HG03342 (cell line): ENCODE data around the gene ALDH1A3.

Experiments used
- ATAC-seq: cut with Tn5 transposase; IDR thresholded peaks from one replicate; pipeline ENCODE4 v1.9.1; 2021; ENCODE audit warnings: mild to moderate bottlenecking, moderate library complexity; ENCODE audit not compliant: unreplicated experiment

The ALDH1A3 gene

GRCh38 chr15:100858294-100858693, 21.3 kb upstream of the ALDH1A3 start:
- ATAC-seq: no peak

DNA sequence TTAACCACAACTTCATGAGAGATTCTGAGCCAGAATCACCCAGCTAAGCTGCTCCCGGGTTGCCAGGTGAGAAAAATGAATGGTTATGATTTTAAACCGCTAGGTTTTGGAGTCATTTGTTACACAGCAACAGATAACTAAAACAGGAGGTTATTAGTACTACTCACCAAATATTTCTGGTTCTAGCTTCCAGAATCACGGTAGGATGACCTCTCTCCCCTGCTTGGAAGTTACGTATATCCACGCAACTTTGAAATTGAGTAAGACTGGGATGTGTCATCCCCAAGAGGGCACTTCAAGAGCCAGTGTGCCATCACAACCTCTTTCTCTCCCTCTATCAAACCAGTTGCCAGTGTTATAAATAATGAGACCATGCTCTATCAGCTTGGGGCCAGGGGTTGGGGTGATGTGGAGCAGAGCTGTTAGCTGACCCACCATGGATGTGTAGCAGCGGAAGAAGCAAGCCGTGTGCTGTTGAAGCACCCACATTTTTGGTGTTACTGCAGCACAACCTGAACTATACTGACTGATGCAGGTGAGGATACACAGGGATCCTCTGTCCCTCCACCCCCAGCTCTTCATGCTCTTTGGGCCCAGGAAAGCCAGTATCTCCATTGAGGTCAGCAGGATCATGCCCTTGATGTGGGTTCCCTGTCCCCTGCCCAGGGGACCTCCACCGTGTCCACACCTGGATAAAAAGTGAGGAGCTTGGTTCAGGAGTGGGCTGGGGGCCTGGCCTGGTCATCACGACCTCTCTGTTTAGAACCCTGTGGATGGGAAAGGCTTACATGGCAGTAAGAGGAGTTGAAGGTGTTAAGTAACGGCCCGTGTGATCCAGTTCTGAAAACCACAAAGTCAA, 19.4 kb upstream of the ALDH1A3 start:
- no peak for ATAC-seq

- ATAC-seq: no peak
Observed at GRCh38 chr15:100860829-100861510, 18.7 kb upstream of the ALDH1A3 start.

DNA sequence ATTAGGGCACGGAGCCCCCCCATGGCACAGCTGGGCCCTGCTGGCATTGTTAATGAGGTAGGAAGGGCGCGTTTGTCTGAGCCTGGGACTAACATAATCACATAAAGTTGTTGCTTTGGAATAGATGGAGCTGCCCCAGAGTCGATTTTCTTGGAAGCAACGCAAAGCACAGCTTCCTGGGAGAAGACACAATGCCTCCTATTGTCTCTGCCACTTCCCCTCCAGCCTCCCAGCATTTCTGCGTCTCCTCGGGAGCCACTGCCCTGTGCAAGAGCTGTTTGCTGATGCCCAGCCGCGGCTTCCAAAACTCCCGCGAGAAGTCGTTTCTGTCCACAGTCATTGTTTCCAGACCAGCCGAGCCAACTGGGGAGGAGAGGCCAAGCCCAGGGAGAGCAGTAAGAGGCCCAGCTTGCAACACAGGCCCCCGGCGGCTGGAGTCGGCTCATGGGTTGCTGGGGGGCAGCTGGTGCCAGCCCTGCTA, 18.1 kb upstream of the ALDH1A3 start:
- ATAC-seq: no peak

DNA sequence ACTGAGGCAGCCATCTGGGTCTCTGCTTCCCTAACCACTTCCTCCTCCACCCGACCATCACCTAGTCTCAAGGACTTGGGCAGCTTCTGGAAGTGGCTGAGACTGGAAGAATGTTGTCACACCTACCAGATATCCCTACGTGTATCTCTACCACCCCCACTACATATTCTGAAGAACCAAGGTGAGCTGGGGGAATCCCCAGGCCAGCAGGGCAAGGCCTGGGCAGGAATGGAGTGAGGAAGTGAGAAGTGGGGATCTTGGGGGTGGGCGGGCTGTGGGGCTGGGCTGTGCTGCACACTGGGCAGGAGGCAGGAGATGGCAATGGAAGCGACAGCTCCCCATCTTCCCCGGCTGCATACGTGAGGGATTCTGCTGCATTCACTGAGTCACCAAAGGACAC, 17.5 kb upstream of the ALDH1A3 start:
- no peak for ATAC-seq

- no peak for ATAC-seq
Observed at GRCh38 chr15:100863075-100863795, 16.4 kb upstream of the ALDH1A3 start.

- ATAC-seq: no peak
Observed at GRCh38 chr15:100863796-100864267, 15.8 kb upstream of the ALDH1A3 start.

DNA sequence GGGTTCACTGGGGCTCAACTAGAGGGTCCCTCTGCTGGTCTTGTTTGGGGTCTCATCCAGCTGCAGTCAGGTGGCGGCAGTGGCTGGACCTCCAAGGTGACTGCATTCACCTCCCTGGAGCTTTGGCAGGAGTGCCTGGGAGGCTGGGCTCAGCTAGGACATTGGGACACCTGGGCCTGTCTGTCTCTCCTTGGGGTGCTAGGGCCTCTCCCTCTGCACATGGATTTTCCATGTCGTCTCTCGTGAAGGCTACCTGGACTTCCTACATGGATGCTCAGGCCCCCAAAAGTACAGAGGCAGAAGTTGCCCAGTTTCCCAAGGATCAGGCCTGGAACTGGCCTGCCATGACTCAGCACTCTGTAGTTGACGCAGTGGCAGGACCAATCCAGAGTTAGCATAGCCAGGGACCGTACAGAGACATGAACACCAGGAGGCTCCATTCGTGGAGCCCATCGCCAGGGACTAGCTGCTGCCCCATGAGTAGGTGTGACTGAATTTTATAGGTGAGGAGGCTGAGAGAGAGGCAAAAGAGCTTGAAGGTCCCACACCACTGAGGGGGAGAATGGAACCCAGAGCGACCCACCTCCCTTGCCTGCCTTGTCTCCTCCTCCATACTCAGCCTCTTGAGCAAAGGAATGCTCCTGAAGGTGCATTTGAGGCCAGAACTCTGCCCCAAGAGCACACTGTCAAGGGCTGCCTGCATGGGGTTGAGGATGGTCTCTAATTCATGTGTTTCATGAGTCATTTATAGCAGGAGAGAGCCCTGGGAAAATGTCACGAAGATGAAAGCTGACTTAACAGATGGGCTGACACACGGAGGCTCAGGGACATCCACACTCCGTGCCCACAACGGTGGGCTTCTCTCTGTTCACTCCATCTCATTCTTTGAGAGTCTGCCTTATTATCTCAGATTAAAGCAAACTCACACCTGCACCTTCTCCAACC, 13.0 kb upstream of the ALDH1A3 start:
- ATAC-seq: no peak

- ATAC-seq: no peak
Observed at GRCh38 chr15:100867433-100867832, 12.2 kb upstream of the ALDH1A3 start.

DNA sequence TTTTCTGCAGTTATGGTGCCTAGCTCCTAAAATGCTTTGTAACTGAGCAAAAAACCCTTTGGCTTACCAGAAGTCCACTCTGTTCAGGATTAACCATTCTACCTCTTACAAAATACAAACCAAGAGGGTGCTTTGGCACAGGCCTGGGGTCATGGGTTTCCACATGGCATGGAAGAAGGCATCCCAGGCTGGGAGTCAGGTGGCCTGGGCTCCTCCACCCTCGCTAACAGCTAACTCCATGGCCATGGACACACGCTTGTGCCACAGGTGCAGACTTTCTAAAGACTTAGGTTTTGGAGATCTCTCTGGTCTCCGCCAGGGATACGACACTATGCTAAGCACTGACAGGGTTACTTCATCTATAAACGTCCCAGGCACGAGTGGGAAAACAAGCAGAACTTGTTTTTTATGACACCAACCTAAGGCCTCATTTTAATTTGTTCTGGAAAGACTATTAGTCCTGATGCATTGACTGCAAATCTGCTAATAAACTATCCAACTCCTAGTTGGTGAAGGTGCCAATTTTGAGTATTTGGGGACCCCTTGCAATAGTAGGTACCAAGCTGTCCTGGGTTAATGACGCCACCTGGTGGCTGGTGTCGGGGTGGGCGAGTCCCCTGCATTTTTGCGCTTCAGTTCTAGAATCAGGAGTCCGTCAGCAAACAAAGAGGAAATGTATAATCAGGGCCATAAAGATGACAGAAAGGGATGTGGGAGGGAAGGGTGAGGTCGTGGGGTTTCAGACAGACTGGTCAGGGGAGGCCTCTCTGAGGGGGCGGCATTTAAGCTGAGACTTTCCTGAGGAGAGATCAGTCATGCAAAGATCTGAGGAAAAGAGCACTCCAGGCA, 10.3 kb upstream of the ALDH1A3 start:
- ATAC-seq: no peak

- peak; percentile 78 for ATAC-seq
Observed at GRCh38 chr15:100873029-100873677, 6.5 kb upstream of the ALDH1A3 start.

DNA sequence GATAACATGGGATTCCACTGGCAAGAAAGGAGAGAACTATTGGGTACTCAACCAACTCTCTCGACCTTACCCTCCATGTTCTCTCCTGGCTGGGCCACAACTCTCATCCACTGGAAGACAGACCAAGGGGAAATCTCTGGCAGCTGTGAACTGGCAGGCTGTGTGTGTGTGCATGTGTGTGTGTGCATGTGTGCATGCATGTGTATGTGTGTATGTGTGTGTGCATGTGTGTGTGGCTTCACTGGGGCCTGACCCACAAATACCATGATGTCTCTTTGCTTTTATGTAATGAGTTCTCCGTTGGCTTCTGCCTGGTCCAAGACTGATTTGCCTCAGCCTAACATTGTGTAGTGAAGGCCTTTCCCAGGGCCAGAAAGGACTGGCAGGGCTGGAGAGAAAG, 4.1 kb upstream of the ALDH1A3 start:
- ATAC-seq: no peak

DNA sequence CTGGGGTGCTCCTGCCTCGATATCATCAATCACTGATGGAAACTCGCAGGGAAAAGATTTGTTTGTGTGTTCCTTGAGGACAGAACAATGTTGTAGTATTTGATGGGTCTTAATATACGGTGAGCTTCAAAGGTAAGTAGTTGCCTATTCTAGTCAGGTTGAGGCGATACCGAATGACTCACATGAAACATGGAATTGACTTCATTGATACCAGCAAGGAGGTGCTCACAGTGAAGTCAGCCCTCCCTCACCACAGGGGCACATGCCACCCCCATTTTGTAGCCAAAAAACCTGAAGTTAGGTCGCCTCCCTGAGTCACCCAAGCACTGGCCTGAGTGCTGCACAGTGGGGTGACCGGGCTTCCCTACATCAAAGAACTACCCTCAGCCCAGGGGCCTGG, 3.7 kb upstream of the ALDH1A3 start:
- no peak for ATAC-seq

DNA sequence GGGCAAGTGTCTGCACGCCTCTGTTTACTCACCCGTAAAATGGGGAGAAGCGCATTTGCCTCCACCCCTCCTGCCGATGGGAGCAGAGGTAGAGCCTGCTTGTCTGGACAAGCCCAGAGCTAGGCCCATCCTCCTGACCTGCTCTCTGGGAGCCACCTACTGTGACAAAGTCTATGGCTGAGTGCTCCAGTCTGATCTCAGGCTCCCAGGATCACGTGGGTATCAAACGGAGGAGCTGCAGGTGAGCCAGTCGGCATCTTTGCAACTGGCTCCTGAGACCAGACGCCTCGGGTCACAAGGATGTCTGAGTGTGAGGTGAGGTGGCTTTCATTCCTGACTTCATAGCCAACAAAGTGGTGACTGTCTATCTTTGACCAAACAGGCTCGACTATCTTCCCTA, 2.1 kb upstream of the ALDH1A3 start:
- no peak for ATAC-seq

DNA sequence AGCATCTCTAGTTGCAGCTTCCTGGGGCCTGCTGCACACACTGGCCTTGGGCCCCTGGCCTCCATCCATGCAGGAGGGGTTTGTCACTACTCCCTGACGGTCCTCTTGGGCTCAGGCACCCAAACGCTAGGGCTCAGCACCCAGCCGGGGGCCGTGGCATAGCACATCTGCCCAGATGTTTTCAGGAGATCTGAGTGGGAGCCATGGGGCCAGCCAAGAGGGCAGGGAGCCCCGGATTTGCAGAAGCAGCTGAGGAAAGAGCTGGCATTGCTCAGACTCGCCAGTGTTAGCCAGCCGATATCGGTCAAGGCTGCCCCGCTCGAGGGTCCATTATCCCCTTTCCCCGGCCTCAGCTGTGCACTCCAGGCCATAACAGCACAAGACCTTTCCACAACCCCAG, 1.5 kb upstream of the ALDH1A3 start:
- no peak for ATAC-seq

DNA sequence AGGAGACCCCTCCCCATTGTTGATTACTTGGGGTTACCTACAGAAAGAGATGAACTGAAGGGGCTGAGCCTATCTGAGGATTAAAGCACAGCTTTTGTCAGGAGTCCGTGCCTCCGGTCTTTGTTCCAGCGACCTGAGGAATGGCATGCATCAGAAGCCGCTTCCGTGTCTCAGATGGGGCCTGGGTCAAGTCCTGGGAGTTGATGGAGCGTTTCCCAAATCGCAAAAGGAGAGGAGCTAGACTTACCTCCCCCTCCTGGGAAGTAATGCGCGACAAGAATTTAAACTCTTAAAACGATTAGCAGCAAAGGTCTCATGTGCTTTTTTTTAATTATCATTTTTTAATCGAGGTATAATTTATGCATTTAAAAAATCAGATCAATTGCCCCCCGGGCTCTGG, 983 bp upstream of the ALDH1A3 start:
- ATAC-seq: no peak

DNA sequence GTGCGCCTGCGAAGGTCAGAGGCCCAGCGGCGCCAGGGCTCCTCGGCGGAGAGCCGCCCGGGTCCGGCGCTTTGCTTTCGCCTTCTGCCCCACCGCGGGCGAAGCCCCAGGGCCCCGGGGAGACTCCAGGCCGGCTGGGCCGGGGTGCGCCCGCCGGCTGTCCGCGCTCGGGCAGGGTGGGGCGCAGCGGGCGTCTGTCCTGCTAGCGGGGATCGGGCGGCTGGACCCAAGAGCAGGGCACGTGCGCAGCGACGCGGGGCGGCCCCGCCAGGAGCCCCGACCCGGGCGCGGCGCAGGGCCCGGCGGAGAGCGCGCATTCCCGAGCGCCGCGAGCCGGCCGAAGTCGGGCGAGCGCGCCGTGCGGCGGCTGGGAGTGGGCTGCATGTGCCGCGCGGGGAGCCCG, 569 bp upstream of the ALDH1A3 start:
- no peak for ATAC-seq

DNA sequence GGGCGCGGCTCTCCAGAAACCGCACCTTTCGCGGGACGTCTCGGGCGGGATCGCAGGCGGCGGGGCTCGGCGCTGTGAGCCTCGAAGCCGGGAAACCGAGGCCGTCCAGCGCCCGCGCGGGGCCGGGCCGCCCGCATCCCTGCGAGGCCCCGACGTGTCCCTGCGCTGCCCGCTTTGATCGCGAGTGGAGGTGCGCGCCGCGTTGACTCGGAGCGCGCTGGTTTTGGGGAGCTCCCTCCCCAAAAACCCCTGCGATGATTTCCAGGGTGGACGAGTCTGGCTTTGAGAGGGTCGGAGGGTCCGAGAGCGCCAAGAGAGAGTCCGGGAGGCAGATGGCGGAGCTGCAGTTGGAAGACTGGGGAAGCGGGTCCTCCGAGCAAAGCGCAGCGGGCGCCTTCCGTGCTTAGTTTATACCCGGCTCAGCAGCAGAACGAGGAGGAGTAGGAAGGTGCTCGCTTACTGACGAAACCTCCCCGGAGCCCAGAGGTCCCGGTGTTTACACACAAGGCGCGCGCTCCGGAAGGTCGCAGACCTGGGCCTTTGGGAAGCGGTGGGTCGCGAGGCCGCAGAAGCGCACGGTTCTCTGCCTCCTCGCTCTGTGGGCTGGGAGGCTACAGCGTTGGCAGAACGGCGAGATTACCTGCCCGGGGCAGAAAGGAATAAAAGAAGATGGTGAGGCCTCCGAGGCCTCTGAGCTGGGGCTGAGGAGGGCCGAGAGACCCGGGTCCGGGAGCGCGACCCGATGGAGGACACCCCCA, 687 bp downstream of the ALDH1A3 start:
- no peak for ATAC-seq
